WERI-Rb-1 (cell line): Measurements from ENCODE around the gene PGAP6.

Experiments
- DNase-seq: peaks from one replicate; pipeline ENCODE4 v3.0.0-alpha.2; 2020
- H3K27ac ChIP-seq: fragments of 250-450 bp; sonication (Bioruptor Pico); 2 replicates; pipeline ENCODE4 v1.5.1; 2020; ENCODE audit warnings: mild to moderate bottlenecking, moderate library complexity
- H3K27me3 ChIP-seq: fragments of 250-450 bp; sonication (Bioruptor Pico); 2 replicates; pipeline ENCODE4 v1.5.1; 2021; ENCODE audit warnings: mild to moderate bottlenecking, low read depth, moderate library complexity; ENCODE audit not compliant: insufficient read depth, severe bottlenecking
- H3K36me3 ChIP-seq: fragments of 250-450 bp; sonication (Bioruptor Pico); 2 replicates; pipeline ENCODE4 v1.5.1; 2020; ENCODE audit warnings: mild to moderate bottlenecking, moderate library complexity
- H3K4me3 ChIP-seq: 2 replicates; pipeline ENCODE4 v1.5.1; 2011; ENCODE audit warnings: low read depth, mild to moderate bottlenecking, control low read depth, low read length
- H3K9me3 ChIP-seq: fragments of 250-450 bp; sonication (Bioruptor Pico); 2 replicates; pipeline ENCODE4 v1.5.1; 2021; ENCODE audit warnings: mild to moderate bottlenecking, moderate library complexity; ENCODE audit not compliant: severe bottlenecking
- TF ChIP-seq, protein P1 (sequence below): IDR thresholded peaks from 2 replicates; pipeline ENCODE4 v1.5.1; 2011; ENCODE audit warnings: low read depth, mild to moderate bottlenecking, control low read depth, inconsistent platforms, low read length

PGAP6 gene

DNA sequence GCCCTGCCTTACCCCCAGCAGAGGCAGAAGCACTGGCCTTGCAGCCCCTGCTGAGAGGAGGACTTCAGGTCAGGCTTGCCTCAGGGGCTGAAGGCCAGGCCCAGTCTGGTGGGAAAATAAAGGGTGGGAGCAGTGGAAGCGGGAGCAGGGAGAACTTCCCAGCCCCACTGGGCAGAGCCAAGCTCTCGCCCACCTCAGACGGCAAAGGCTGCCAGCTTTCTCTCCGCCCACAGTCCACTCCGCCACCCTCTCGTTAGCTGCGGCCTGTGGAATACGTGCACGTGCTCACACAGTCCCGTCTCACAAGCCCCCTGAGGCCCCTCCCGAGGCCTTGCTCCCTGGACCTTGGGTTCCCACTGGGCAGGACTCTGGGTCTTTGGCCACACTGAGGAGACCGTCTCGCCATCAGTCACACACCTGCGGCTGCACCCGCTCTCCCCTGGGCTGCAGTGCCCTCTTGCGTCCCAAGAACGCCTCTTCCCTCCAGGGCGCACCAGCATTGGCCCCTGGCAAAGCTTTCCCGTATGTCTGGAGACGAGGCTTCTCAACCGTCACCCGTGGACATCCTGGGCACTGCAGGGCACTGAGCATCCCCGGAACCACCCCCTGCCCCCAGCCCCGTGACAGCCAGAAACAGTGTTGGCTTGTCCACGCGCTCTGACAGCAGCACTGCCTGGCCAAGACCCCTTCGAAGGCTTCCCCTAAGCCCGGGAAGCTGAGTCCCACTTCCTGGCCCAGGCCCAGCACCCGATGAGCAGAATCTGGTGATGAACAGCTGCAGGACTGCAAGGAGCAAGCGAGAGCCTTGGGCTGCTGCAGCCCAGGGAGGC is 19.7 kb downstream of the PGAP6 start:
- DNase-seq, result peak; percentile 88
- H3K9me3 ChIP-seq, result no peaks in the 10 kb centered on the region
- H3K27ac ChIP-seq, result peak overlapping the region; percentile 86
- H3K4me3 ChIP-seq, result peak overlapping the region; percentile 59
- TF ChIP-seq, protein P1, sequence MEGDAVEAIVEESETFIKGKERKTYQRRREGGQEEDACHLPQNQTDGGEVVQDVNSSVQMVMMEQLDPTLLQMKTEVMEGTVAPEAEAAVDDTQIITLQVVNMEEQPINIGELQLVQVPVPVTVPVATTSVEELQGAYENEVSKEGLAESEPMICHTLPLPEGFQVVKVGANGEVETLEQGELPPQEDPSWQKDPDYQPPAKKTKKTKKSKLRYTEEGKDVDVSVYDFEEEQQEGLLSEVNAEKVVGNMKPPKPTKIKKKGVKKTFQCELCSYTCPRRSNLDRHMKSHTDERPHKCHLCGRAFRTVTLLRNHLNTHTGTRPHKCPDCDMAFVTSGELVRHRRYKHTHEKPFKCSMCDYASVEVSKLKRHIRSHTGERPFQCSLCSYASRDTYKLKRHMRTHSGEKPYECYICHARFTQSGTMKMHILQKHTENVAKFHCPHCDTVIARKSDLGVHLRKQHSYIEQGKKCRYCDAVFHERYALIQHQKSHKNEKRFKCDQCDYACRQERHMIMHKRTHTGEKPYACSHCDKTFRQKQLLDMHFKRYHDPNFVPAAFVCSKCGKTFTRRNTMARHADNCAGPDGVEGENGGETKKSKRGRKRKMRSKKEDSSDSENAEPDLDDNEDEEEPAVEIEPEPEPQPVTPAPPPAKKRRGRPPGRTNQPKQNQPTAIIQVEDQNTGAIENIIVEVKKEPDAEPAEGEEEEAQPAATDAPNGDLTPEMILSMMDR, result peak; percentile 97
- no peaks in the 10 kb centered on the region for H3K27me3 ChIP-seq
- peaks cover 9% of the 10 kb centered on the region for H3K36me3 ChIP-seq

DNA sequence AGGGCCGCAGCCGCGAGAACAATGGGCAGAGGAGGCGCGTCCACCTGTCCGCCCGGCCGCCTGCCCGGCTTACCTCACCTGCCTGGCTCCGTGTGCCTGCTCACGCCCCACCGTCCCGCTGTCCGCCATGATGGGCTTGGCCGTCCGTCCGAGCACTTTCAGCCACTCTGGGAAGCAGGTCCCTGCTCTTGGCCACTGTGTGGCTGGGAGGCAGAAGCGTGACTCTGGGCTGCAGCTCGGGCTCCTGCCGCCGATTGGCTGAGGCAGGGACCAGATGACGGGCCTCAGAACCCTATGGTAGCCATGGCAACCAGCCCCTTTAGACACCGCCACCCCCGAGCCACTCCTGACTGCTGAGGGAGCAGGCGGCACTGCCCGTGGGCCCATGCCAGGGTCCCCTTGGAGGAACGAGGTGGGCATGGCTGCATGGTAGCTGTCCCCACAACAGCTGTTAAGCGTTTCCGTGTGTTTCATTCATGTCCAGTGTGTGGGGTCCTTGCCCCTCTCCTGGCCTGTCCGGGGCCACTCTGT is 20.4 kb downstream of the PGAP6 start:
- TF ChIP-seq, protein P1, result no peak
- Histone ChIP-seq H3K9me3 (no peaks in the 10 kb centered on the region), H3K36me3 (peaks cover 4% of the 10 kb centered on the region), H3K4me3 (peak overlapping the region; percentile 59), H3K27me3 (no peaks in the 10 kb centered on the region), H3K27ac (peak overlapping the region; percentile 86)
- DNase-seq, result peak; percentile 69

DNA sequence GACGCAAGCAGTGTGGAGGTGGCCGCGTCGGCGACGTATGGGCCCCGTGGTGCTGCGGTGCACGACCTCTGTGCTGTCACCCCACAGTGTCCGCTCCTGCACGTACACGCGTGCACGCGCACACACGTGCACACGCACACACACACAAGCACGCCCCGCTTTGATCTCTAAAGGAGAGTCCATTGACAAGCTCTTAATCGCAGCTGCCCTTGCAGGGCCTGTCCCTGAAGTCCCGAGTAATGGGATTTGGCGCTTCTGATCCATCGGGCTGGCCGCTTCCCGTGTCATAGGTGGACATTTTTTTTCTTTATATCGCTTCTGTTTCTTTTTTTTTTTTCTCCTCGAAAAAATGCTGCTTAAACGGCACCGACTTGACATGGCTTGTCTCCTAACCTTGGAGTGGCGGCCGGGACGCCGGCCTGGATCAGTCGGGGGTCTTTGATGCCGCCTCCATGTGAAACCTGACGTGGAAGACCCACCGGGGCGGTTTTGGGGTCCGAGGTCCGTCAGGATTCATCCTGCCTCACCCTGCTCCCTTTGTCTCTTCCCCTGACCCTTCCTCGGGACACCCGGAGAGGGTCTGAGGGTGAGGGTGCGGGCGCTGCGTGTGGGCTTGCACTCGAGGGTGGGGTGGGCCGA is 21.0 kb downstream of the PGAP6 start:
- peak overlapping the region; percentile 59 for H3K4me3 ChIP-seq
- peak overlapping the region; percentile 86 for H3K27ac ChIP-seq
- TF ChIP-seq, protein P1, result no peak
- peak; percentile 75 for DNase-seq
- no peaks in the 10 kb centered on the region for H3K9me3 ChIP-seq
- H3K36me3 ChIP-seq, result no peaks in the 10 kb centered on the region; the same call in none of the 2 replicates
- H3K27me3 ChIP-seq, result no peaks in the 10 kb centered on the region

DNA sequence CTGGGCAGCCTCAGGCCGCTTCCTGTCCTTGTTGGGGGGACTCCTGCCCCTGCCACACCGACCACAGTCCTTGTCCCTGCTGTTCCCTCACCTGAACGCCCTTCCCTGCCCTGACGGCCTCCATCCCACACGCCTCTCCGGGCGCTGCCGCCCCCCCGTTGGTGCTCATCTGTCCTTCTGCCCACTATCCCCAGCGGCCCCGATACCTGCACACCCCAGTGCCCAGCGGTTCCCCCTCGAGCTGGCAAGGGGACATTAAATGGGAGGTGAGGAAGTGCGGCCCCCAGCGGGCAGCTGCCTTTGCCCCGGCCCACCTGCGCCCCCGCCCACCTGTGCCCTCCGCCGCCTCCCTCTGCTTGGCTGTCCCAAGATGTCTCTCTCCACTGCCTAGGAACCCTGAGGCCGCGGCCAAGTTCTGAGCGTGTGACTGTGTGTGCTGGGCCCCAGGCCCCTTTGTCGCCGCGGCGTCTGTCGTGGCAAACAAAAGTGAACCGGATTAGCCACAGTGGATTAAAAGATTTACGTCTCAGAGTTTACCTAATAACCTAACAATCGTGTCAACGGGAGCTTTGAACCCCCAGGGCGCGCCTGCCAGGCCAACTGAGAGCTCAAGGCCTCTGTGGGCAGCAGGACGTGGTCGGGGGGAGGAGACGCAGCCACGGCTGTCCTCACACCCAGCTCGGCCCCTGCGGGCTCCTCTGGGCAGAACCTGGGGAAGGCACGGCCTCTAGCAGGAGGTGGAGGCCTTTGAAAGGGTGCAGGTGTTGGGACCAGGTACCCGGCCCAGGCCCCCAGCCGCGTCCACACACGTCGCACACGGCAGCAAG is 21.7 kb downstream of the PGAP6 start:
- Histone ChIP-seq H3K36me3 (no peaks in the 10 kb centered on the region; the same call in none of the 2 replicates), H3K27me3 (no peaks in the 10 kb centered on the region), H3K4me3 (peak overlapping the region; percentile 59), H3K27ac (peak overlapping the region; percentile 86), H3K9me3 (no peaks in the 10 kb centered on the region)
- TF ChIP-seq, protein P1, result no peak
- peak; percentile 91 for DNase-seq

DNA sequence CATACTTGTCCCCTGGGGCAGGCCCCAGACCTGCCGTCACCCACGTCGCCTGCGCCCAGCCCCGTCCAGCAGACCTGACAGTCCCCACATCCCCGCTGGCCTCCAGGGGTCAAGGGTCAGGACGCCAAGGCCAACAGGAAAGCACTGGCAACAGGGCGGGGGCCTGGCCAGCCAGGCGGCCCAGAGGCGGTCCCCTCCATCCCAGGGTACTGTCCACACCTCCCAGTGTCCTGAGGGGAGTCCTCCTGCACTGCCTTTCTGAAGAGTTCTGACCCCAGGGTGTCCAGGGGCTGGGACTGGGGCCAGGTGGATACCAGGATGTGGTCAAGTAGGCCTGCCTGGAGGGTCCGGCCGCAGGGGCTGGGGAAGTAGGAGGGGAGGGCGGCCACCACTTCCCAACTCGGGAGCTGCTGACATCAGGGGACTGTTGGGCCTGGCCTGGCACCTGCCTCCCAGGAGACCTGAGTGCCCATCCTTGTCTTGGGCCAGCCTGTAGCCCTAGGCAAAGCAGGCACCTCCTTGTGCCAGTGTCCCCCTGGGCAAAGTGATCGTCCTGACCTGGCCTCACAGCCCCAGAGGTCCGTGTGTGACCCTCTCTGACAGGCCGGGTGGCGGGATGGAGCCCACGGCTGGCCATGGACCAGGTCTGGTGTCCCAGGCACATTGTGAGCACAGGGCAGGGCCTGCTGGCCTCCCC is 22.6 kb downstream of the PGAP6 start:
- no peaks in the 10 kb centered on the region for H3K9me3 ChIP-seq
- TF ChIP-seq, protein P1, result no peak
- H3K27me3 ChIP-seq, result no peaks in the 10 kb centered on the region
- no peaks in the 10 kb centered on the region; the same call in none of the 2 replicates for H3K36me3 ChIP-seq
- DNase-seq, result no peak
- no peak overlapping the region for H3K4me3 ChIP-seq
- H3K27ac ChIP-seq, result peak overlapping the region; percentile 86
